Measurements from ENCODE around the gene HDAC9.

GRCh38 chr7:19020062-19020461 is 524.5 kb downstream of the HDAC9 start:
- no peak for TF ChIP-seq CTCF (conservative IDR thresholded peaks at IDR 0.05; ENCODE audit: low read length)
- no peak for TF ChIP-seq EZH2phosphoT487 (IDR thresholded peaks at IDR 0.05; ENCODE audit: borderline replicate concordance)

Measured in Loucy (cell line).